ENCODE results near the gene UCP3.

UCP3 gene

DNA sequence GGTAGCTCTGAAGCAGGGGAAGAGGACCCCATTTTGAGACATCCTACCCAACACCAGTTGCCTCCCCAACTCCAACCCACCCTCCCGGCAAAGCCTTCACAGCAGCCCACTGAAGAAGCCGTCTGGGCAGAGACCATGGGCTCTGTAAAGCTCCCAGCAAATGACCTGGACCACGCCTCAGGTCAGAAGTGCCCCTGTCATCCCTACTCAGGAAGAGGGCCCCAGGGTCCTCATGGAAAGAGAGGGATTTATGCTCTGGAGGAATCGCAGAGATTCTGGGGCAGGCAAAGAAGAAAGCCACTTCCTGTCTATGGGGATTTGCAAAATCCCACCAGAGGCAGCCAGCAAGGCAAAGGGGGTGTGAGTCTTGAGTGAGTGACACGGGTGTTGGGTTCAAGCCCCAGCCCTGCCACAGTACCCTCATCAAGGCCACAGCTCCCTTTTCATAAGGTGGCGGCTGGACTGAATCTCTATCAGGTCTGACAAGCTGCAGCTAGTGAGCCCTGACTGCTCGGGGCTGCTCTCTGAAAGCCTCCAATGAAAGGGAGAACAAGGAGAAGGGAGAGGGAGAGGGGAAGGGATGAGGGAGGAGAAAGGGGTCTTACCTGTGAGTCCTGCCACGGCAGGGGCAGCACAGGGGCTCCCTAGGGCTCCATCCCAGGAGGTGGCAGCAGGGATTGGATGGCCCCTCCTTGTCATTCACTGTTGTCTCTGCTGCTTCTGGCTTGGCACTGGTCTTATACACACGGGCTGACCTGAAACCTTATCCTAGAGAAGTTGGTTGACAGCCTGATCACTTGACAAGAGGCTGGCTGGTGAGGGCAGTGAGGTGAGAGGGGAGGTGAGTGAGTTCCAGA, at the start of gene UCP3:
UCP3 (minus strand) TSS at position 713 of the 857 bp plus-strand sequence. CDS start 2,043 bp downstream, outside the sequence.
- in situ Hi-C loops (cut with HindIII; ENCODE audit: low sequenced_read_pairs): no loop called here

DNA sequence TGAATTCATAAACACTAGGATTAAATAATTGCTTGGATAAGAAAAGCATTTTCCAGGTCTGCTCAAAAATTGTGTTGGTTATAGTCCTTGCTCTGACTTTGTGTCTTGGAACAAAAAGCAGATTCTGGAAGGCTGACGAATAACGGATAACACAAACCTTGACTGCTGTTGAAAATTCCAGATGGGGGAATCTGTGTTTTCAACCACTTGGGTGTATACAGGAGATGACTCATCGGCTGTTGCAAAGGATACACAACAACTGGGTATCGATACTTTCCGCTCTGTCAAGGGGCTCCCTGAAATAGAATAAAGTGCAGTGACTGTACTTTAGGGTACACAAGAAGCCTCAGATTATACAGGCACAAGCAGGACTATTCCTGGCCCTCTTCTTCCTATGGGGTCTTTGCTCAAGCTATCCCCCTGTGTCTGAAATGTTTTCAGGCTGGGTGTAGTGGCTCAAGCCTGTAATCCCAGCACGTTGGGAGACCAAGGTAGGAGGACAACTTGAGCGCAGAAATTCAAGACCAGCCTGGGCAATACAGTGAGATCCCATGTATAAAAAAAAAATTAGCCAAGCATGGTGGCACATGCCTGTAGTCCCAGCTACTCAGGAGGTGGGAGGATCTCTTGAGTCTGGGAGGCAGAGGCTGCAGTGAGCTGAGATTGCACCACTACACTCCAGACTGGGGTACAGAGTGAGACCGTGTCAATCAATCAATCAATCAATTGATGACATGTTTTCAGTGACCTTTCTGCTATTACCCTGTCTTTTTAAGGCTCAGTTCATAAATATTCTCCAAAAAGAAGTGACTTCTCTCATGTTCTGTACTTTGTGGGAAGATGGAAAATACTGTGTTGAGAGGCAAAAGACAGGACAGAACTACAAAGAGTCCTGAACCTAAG, 48.6 kb upstream of the UCP3 start:
- in situ Hi-C loops (cut with HindIII; ENCODE audit: low sequenced_read_pairs): no loop called here

DNA sequence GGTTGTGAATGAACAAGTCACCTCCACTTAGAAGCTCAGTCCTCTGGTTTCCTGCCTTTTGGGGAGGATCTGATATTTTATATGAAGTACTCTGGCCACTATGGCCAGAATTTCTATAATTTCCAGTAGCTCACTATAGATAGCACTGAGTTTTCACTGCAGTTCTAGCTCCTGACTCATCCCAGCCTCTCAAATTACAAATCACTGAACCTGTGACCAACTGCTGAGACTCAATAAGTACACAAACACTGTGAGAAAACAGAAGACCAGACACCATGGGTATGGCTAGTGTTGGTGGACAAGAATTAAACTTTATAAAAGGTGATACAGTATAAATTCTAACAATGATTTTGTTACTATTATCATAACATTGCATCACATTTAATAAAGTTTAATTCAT, 47.1 kb upstream of the UCP3 start:
- in situ Hi-C loops (cut with HindIII; ENCODE audit: low sequenced_read_pairs): no loop called here

GRCh38 chr11:74050465-74050864, 41.6 kb upstream of the UCP3 start:
- in situ Hi-C loops (cut with HindIII; ENCODE audit: low sequenced_read_pairs): no loop called here

DNA sequence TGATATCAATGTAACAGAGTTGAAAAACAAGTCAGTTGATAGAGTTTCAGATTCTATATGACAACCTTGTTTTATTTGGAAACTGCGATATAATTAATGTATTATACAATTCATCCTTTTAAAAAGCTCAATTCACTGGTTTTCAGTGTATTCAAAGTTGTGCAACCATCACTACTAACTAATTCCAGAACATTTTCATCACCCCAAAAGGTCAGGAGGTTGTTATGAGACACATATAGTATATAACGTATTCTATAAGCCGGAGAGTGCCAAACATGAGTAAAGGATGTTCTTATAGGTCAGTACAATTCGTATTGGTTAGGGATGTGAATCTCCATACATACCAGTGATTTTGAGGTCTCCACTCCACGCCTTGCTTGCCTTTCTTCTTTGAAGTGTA, 40.1 kb upstream of the UCP3 start:
- in situ Hi-C loops (cut with HindIII; ENCODE audit: low sequenced_read_pairs): no loop called here

DNA sequence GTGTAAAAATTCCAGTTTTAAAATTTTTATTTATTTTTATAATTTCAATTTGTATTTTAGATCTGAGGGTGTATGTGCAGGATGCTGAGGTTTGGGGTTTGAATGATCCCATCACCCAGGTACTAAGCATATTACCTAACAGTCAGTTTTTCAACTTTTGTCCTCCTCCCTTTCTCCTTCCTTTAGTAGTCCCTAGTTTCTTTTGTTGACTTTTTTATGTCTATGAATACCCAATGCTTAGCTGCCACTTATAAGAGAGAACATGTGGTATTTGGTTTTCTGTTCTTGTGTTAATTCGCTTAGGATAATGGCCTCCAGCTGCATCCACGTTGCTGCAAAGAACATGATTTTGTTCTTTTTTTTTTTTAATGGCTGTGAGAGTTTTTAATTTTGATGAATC, 35.7 kb upstream of the UCP3 start:
- in situ Hi-C loops (cut with HindIII; ENCODE audit: low sequenced_read_pairs): no loop called here

DNA sequence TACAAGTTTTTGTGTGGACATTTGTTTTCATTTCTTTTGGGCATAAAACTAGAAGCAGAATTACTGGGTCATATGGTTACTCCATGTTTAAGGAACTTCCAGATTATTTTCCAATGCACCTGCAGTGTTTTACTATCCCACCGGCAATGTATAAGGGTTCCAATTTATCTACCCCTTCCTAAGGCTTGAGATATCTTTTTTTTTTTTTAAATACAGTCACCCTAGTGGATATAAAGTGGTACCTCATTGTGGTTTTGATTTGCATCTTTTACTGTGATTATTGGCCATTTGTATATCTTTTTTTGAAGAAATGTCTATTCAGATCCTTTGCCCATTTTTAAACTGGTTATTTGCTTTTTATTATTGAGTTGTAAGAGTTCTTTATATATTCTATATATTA, 34.6 kb upstream of the UCP3 start:
- in situ Hi-C loops (cut with HindIII; ENCODE audit: low sequenced_read_pairs): no loop called here

DNA sequence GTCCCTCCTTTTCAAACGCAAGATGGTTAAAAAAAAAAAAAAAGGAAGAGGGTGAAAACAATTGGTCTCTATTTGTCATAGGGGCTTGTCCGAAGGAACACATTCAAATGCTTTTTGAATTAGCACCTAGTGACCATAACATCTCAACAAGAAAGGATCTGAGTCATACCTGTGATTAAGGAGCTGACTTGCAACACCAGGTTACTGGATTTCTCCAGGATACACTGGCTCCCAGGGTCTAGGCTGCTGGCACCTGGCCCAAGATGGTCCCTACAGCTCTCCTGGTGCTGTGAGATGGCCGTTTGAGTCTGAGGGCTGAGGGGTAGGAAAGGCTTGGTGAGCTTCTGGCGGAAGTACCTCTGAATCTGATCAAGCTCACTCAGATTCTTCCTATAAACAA, 28.4 kb upstream of the UCP3 start:
- in situ Hi-C loops (cut with HindIII; ENCODE audit: low sequenced_read_pairs): loop anchor here (5.0 kb wide), 1 partner anchor 55 kb away; no protein-coding TSS in a partner anchor

DNA sequence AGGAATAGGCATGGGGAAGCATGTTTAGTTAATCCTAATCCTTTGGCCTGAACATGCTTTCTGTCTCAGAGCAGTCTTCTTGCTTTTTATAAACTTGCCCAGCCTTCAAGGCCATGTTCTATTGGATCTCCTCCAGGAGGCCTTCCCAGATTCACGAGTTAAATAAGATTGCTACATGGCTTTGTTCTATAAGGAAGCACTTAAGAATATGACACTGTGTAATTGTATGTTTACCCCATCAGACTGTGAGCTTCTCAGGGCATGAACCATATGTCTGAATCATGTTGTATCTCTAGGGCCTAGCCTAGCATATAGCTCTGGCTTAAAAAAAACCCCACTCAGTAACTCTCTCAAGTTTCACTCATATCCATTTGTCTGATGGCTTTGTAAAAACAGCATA, 26.4 kb upstream of the UCP3 start:
- in situ Hi-C loops (cut with HindIII; ENCODE audit: low sequenced_read_pairs): loop anchor here (5.0 kb wide), 1 partner anchor 57 kb away; no protein-coding TSS in a partner anchor

GRCh38 chr11:74033046-74033445, 24.2 kb upstream of the UCP3 start:
- in situ Hi-C loops (cut with HindIII; ENCODE audit: low sequenced_read_pairs): no loop called here

GRCh38 chr11:74030723-74031676, 22.1 kb upstream of the UCP3 start:
- in situ Hi-C loops (cut with HindIII; ENCODE audit: low sequenced_read_pairs): no loop called here

GRCh38 chr11:74025467-74026166, 16.7 kb upstream of the UCP3 start:
- in situ Hi-C loops (cut with HindIII; ENCODE audit: low sequenced_read_pairs): no loop called here

- in situ Hi-C loops (cut with HindIII; ENCODE audit: low sequenced_read_pairs): no loop called here
These were observed 15.6 kb upstream of the UCP3 start for GRCh38 chr11:74024261-74025029.

DNA sequence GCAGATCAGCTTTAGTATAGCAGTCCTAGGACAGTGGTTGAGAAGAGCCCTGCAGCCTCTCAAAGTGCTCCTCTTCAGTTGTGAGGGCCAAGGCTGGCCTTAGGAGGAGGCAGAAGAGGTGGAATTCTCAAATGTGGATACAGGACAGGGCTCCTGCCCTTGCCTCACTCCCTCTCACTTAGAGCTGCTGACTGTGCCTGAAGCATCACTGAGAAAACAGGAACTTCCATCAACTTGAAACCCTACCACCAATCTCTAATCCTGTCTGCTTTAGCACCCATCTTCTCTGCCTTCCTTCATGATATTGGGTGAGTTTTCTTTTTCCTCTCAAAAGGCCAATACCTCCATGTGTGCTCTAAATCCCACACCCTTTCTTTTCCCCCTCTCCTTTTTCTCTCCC, 14.4 kb upstream of the UCP3 start:
- in situ Hi-C loops (cut with HindIII; ENCODE audit: low sequenced_read_pairs): no loop called here

DNA sequence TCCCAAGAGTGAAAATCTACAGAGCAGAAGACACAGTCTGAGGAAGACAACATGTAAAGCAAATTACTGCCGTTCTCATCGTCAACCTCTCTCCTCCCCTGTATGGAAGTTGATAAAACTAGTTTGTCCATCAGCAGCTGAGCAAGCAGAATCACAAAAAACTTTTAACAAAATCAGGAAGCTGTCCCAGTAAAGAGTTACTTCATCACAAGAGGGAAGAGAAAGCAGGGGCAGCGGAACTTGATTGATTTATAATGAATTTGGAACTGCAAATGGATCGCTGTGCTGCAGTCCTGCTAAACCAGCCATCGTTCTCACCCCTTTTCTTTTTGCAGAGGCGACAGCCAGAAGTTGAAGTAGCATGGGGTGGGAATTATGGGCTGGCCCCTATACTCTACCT, 13.7 kb upstream of the UCP3 start:
- in situ Hi-C loops (cut with HindIII; ENCODE audit: low sequenced_read_pairs): no loop called here

DNA sequence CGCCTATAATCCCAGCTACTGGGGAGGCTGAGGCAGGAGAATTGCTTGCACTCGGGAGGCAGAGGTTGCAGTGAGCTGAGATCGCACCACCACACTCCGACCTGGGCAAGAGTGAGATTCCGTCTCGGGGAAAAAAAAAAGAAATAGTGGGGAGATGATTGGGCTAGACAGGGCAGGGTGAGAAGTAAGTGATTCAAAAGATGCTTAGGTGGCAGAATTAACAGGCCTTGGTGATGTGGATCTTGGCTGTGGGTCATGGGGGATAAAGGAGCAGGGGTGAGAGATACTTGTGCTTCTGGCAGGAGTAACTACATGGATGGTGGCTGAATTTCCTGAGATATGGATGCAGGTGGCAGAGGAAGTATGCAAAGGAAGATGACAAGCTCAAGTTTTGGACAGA, 13.1 kb upstream of the UCP3 start:
- in situ Hi-C loops (cut with HindIII; ENCODE audit: low sequenced_read_pairs): no loop called here

DNA sequence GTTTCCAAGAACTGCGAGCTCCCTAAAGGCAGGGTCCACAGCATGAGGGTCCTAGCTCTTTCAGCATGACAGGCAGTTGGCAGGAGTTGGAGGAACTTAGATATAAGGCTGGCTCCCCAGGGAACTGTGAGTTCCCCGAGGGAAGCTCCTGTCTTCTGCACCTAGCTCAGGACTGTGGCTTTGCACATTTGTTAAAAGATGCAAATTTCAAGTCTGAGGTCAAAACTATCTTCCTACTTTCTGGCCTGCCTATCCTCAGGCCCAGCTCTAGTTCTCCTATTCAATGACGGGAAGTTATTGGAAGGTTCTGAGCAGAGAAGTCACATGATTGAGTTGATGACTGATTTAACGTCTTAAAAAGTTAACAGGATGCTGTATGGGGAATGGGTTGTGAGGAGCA, 11.7 kb upstream of the UCP3 start:
- in situ Hi-C loops (cut with HindIII; ENCODE audit: low sequenced_read_pairs): no loop called here

DNA sequence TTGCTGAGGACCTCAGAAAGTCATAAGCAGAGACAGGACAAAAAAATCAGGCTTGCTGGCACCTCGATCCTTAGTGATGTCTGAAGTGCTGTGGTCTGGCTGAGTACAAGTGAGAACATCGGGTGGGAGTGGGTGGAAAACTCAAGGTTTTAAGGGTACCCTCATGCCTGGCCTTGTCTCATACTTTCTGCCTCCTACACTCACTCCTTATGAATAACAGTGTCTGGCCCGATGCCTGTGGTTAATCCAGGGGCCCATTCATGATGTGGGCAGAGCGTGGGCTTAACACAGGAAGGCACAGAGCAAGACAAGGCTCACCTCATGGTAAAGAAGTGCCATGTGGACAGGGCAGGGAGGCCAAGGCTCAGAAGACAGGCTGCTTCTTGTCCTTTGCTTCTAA, 11.0 kb upstream of the UCP3 start:
- in situ Hi-C loops (cut with HindIII; ENCODE audit: low sequenced_read_pairs): no loop called here

DNA sequence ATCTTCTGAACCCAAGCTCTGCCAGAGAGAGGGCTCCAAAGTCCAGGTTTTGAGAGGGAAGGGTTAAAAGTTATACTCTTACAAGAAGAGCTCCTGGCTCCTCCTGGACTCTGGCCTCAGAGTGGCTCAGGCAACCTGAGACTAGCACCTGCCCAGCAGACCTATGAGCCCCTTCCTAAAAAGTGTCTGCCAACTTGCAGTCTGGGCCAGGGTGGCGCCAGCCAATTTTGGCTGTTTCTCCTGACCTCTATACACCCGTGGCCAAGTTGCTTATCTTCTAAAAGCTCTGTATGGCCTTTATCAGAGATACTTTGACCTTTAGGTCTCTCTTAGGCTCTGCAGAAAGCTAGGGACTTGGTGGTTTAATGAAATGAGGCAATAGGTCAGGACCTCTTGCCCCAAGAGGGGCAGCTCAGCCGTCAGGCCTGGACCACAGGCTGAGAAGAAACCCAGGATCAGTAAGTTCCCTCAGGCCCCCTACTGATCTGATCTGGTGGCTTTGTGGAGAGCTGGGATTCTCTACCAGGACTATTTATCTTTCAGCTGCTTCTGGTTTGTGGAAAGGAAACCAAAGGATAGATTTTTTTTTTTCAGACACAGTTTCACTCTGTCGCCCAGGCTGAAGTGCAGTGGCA, 10.3 kb upstream of the UCP3 start:
- in situ Hi-C loops (cut with HindIII; ENCODE audit: low sequenced_read_pairs): no loop called here
